K562 (cell line): ENCODE measurements around the gene TMEM179. TPM values are rescaled to one million over a fixed set of nuclear protein-coding genes. Genes with fewer than 3 reads are reported as not detected.

ENCODE experiments used
- ATAC-seq: fragments of 200-7000 bp; cut with Tn5 transposase; 3 replicates; pipeline ENCODE4 v1.9.1; 2020; ENCODE audit warnings: moderate library complexity
- BruUV-seq: library from RNA; stranded (reverse); fragments of 400-500 nt; replicated peaks from 2 replicates; lab custom pipeline; 2021; lab: Mats Ljungman, UMichigan
- CTCF ChIA-PET: fragments of 300-600 bp; formaldehyde crosslinking; extraction: SDS; loops from one replicate; lab custom pipeline; 2021; ENCODE audit warnings: low intra/inter-chr PET ratio; lab: Yijun Ruan, JAX
- POLR2A ChIA-PET: fragments of 300-600, 350-650 bp; sonication (Branson Sonifier 250); formaldehyde crosslinking; extraction: SDS; loops from one replicate; lab custom pipeline; 2021; ENCODE audit warnings: antibody characterized with exemption, inconsistent platforms; lab: Yijun Ruan, JAX
- DNase-seq, 4 experiments: peaks; one replicate each; pipeline versions ENCODE4 v3.0.0 to v3.0.0-alpha.2; 2011 to 2018; ENCODE audit warnings: low spot score in 3 of 4, mixed read lengths in 3 of 4; ENCODE audit errors: extremely low read depth in 1 of 4
- FAIRE-seq: peaks from 2 replicates; lab custom pipeline; 2011; peaks lifted over from hg19 to GRCh38; lab: Jason Lieb, UNC
- H2AFZ ChIP-seq: 2 replicates; pipeline ENCODE4 v1.6.0; 2011; ENCODE audit warnings: low read depth, low read length, control low read depth, inconsistent platforms
- H3K27ac ChIP-seq: fragments of 200-600 bp; 3 replicates; pipeline ENCODE4 v1.8.0; 2011; ENCODE audit warnings: low read depth, mild to moderate bottlenecking, control low read depth, inconsistent platforms, low read length, moderate library complexity, mixed read lengths; ENCODE audit errors: extremely low read depth
- H3K27me3 ChIP-seq, 2 experiments: fragments of 300-600 bp in 1 of 2; 2 replicates in 1 of 2; 3 replicates in 1 of 2; pipeline versions ENCODE4 v1.6.0 to v1.8.0; 2011; ENCODE audit warnings: inconsistent platforms in 2 of 2, low read length in 2 of 2, mild to moderate bottlenecking in 1 of 2, mixed read lengths in 1 of 2, moderate library complexity in 1 of 2; ENCODE audit not compliant: control insufficient read depth in 2 of 2, insufficient read depth in 2 of 2
- H3K36me3 ChIP-seq: fragments of 300-600 bp; 3 replicates; pipeline ENCODE4 v1.8.0; 2011; ENCODE audit warnings: mild to moderate bottlenecking, low read length, inconsistent platforms; ENCODE audit not compliant: control insufficient read depth, insufficient read depth
- H3K4me1 ChIP-seq, 2 experiments: fragments of 200-600 bp in 1 of 2; replicated peaks in 1 of 2; 2 replicates in 1 of 2; 3 replicates in 1 of 2; pipeline versions ENCODE4 v1.5.1 to v1.8.0; 2011; ENCODE audit warnings: inconsistent platforms in 2 of 2, low read length in 2 of 2, mild to moderate bottlenecking in 1 of 2, mixed read lengths in 1 of 2, moderate library complexity in 1 of 2; ENCODE audit not compliant: control insufficient read depth in 2 of 2, insufficient read depth in 2 of 2
- H3K4me2 ChIP-seq: 2 replicates; pipeline ENCODE4 v1.6.1; 2011; ENCODE audit warnings: low read length, control low read depth, inconsistent platforms, mixed read lengths; ENCODE audit not compliant: insufficient read depth
- H3K4me3 ChIP-seq: fragments of 200-600 bp; sonication (generic), shearing (Covaris generic); 2 replicates; pipeline ENCODE4 v1.5.1; 2016; ENCODE audit warnings: control low read depth, inconsistent platforms
- H3K79me2 ChIP-seq: fragments of 200-600 bp; 3 replicates; pipeline ENCODE4 v1.8.0; 2011; ENCODE audit warnings: low read length, inconsistent platforms; ENCODE audit not compliant: control insufficient read depth, insufficient read depth
- H3K9ac ChIP-seq, 2 experiments: 2 replicates each; pipeline versions ENCODE4 v1.6.0 to v1.6.1; 2011; ENCODE audit warnings: low read depth in 2 of 2, low read length in 2 of 2, control low read depth in 1 of 2, inconsistent platforms in 1 of 2, mild to moderate bottlenecking in 1 of 2, mixed read lengths in 1 of 2; ENCODE audit not compliant: insufficient read depth in 1 of 2
- H3K9me1 ChIP-seq: one replicate; pipeline ENCODE4 v1.6.0; 2011; ENCODE audit warnings: inconsistent platforms, mild to moderate bottlenecking, low read length, moderate library complexity; ENCODE audit not compliant: control insufficient read depth, insufficient read depth
- H3K9me3 ChIP-seq: replicated peaks from 2 replicates; pipeline ENCODE4 v1.5.1; 2011; ENCODE audit warnings: low read depth, low read length, inconsistent platforms; ENCODE audit not compliant: control insufficient read depth, insufficient read depth
- H4K20me1 ChIP-seq: replicated peaks from 2 replicates; pipeline ENCODE4 v1.6.1; 2011; ENCODE audit warnings: low read length, inconsistent platforms, mixed read lengths; ENCODE audit not compliant: control insufficient read depth, insufficient read depth
- MAFF ChIP-seq: IDR thresholded peaks from 2 replicates; pipeline ENCODE4 v1.6.1; 2012; ENCODE audit warnings: low read length, improper control_type of control experiment
- NELFE ChIP-seq: IDR thresholded peaks from 2 replicates; pipeline ENCODE4 v1.6.1; 2011; ENCODE audit warnings: mild to moderate bottlenecking; ENCODE audit not compliant: insufficient read depth, insufficient read length
- WGBS: fragments of 100-300 bp; shearing (Covaris generic); methylation state at CpG from one replicate; pipeline ENCODE4 v1.1.6; 2016; ENCODE audit warnings: low coverage, mixed read lengths; ENCODE audit not compliant: insufficient coverage; ENCODE audit errors: missing lambda C conversion rate; 5-methylcytosine and 5-hydroxymethylcytosine counted together
- in situ Hi-C: fragments of 300-500 bp; cut with MboI; formaldehyde crosslinking; loops from 4 replicates; pipeline ENCODE4 v1.15.0; 2018; ENCODE audit warnings: inconsistent platforms, mixed read lengths
- intact Hi-C: fragments of 100-400 bp; cut with micrococcal nuclease; formaldehyde crosslinking; loops from 2 replicates; pipeline ENCODE4 v1.14.2; 2022
- polyA plus RNA-seq, 8 experiments: library from polyadenylated mRNA; depleted of rRNA in 4 of 8; stranded (reverse) in 5 of 8; unstranded in 3 of 8; fragments of >200 nt; fragmentation: Nextera tagmentation in 2 of 8; fragmentation: Illumina TruSeq in 1 of 8; extraction: Ambion mirVana in 2 of 8; extraction: Trizol in 1 of 8; gene quantifications; 2 replicates each; pipeline versions ENCODE4 v1.2.1 to v1.2.3, GENCODE V29; 2011 to 2014; ENCODE audit warnings: inconsistent platforms in 1 of 8, missing spikeins in 1 of 8
- total RNA-seq, 7 experiments: library from RNA; depleted of rRNA in 6 of 7; stranded (reverse); fragments of >200 nt in 6 of 7; fragmentation: Illumina TruSeq in 2 of 7; extraction: Trizol in 2 of 7; gene quantifications; 2 replicates each; pipeline versions ENCODE4 v1.2.1 to v1.2.3, GENCODE V29; 2011 to 2021; ENCODE audit warnings: low replicate concordance in 1 of 7
- TF ChIP-seq, protein P1 (sequence below), 2 experiments: IDR thresholded peaks; 2 replicates each; pipeline ENCODE4 v1.6.1; 2011; ENCODE audit warnings: borderline replicate concordance in 1 of 2, control low read depth in 1 of 2, low read depth in 1 of 2, low read length in 1 of 2, mild to moderate bottlenecking in 1 of 2, mixed read lengths in 1 of 2, moderate library complexity in 1 of 2; ENCODE audit not compliant: insufficient read depth in 1 of 2, insufficient read length in 1 of 2, poor library complexity in 1 of 2, severe bottlenecking in 1 of 2; ENCODE audit errors: extremely low read depth in 1 of 2

Gene TMEM179
- total and polyA plus RNA-seq, 9 of the 15 experiments (the other 6 are each of a cell fraction or from before 2014, with no cell fraction given), result not detected

DNA sequence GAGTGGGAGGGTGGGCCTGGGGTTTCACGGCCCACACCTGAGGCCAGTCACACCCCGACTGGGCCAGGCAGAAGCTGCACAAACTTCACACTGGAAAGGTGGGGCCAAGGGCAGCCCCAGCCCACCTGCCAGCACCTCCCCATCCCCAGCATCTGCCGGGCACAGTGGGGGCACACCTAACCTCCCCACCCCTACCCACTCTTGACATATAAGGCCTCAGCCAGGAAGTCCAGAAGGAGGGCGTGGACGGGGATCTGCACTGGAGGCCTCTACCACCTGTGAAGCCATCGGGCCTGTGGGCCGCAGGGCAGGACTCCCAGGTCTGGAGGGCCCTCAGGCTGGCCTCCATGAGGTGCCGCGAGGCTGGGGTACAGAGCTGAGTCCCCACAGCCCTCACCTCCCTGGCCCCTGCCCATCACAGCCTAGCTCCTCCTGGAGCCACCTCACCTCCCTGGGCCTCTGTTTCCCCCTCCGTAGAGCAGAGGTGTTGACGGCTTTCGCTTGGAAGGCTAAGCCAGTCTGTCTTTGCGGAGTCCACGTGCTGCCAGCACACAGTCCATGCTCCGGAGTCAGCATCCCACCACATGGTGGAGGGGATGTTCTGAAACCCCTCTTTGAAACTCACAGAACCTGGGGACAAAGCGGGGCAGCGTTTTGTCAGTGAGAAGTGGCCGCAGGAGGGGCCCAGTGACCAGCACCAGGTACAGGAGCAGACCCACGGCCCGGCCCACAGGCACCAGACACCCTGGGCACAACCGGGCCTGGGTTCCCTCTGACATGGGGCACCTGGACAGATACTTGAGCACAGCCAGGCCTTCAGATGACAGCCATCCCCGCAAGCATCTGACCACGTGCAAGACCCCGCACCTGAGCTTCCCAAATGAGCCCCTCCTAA is 46.7 kb upstream of the TMEM179 start:
- BruUV-seq, result no TSS peak
- FAIRE-seq, result no peak
- ATAC-seq, result no peak; the same call in 2 of the 3 replicates
- TF ChIP-seq MAFF (no peak), NELFE (no peak)
- TF ChIP-seq, protein P1, sequence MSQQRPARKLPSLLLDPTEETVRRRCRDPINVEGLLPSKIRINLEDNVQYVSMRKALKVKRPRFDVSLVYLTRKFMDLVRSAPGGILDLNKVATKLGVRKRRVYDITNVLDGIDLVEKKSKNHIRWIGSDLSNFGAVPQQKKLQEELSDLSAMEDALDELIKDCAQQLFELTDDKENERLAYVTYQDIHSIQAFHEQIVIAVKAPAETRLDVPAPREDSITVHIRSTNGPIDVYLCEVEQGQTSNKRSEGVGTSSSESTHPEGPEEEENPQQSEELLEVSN (IDR thresholded peaks at IDR 0.05; ENCODE audit: borderline replicate concordance in 1 of 2, extremely low read depth in 1 of 2, insufficient read depth in 1 of 2, insufficient read length in 1 of 2, low read depth in 1 of 2, low read length in 1 of 2, poor library complexity in 1 of 2, severe bottlenecking in 1 of 2), result peak in 1 of 2 experiments; percentile 11
- DNase-seq, result no peak
- 22% methylated on average over 8 of the region's 24 CpGs for WGBS
- H2AFZ ChIP-seq, result no peak overlapping the region
- no peaks in the 10 kb centered on the region for H3K9me1 ChIP-seq
- H3K27ac ChIP-seq, result no peak overlapping the region
- no peaks in the 10 kb centered on the region for H4K20me1 ChIP-seq
- H3K4me2 ChIP-seq, result no peak overlapping the region
- H3K27me3 ChIP-seq, result peaks cover 3 to 14% of the 10 kb centered on the region in 2 experiments; a peak in 3 of 5 replicates
- H3K9me3 ChIP-seq, result peaks cover 3% of the 10 kb centered on the region; the same call in 1 of the 2 replicates
- ChIA-PET POLR2A (no interaction called here), CTCF (interaction anchor here (1.0 to 1.9 kb wide), 2 partner anchors 58 to 574 kb away, joined by 3 to 21 read pairs; no protein-coding TSS in a partner anchor)
- no peaks in the 10 kb centered on the region for H3K36me3 ChIP-seq
- intact Hi-C loops, result loop anchor here (1.0 kb wide), 1 partner anchor 57 kb away; no protein-coding TSS in a partner anchor
- peaks cover 0 to 22% of the 10 kb centered on the region in 2 experiments; a peak in 3 of 5 replicates for H3K4me1 ChIP-seq
- no peaks in the 10 kb centered on the region for H3K79me2 ChIP-seq
- peak overlapping the region in 1 of 2 experiments; percentile 26; a peak in 1 of 4 replicates for H3K9ac ChIP-seq
- H3K4me3 ChIP-seq, result no peak overlapping the region
- in situ Hi-C loops, result no loop called here
